WI38 (cell line): ENCODE results near the gene BIRC2.

ENCODE experiments used
- H3K4me3 ChIP-seq: 2 replicates; pipeline ENCODE4 v1.5.1; 2011; ENCODE audit warnings: low read depth, mild to moderate bottlenecking, control low read depth, low read length
- TF ChIP-seq, protein P1 (sequence below): IDR thresholded peaks from 2 replicates; pipeline ENCODE4 v1.5.1; 2012; ENCODE audit warnings: low read depth, mild to moderate bottlenecking, control low read depth, low read length

Gene BIRC2

DNA sequence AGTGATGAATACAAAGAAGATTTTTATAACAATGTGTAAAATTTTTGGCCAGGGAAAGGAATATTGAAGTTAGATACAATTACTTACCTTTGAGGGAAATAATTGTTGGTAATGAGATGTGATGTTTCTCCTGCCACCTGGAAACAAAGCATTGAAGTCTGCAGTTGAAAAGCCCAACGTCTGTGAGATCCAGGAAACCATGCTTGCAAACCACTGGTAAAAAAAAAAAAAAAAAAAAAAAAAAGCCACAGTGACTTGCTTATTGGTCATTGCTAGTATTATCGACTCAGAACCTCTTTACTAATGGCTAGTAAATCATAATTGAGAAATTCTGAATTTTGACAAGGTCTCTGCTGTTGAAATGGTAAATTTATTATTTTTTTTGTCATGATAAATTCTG is 24.5 kb upstream of the BIRC2 start:
- TF ChIP-seq, protein P1, sequence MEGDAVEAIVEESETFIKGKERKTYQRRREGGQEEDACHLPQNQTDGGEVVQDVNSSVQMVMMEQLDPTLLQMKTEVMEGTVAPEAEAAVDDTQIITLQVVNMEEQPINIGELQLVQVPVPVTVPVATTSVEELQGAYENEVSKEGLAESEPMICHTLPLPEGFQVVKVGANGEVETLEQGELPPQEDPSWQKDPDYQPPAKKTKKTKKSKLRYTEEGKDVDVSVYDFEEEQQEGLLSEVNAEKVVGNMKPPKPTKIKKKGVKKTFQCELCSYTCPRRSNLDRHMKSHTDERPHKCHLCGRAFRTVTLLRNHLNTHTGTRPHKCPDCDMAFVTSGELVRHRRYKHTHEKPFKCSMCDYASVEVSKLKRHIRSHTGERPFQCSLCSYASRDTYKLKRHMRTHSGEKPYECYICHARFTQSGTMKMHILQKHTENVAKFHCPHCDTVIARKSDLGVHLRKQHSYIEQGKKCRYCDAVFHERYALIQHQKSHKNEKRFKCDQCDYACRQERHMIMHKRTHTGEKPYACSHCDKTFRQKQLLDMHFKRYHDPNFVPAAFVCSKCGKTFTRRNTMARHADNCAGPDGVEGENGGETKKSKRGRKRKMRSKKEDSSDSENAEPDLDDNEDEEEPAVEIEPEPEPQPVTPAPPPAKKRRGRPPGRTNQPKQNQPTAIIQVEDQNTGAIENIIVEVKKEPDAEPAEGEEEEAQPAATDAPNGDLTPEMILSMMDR, result no peak
- no peak overlapping the region for H3K4me3 ChIP-seq

DNA sequence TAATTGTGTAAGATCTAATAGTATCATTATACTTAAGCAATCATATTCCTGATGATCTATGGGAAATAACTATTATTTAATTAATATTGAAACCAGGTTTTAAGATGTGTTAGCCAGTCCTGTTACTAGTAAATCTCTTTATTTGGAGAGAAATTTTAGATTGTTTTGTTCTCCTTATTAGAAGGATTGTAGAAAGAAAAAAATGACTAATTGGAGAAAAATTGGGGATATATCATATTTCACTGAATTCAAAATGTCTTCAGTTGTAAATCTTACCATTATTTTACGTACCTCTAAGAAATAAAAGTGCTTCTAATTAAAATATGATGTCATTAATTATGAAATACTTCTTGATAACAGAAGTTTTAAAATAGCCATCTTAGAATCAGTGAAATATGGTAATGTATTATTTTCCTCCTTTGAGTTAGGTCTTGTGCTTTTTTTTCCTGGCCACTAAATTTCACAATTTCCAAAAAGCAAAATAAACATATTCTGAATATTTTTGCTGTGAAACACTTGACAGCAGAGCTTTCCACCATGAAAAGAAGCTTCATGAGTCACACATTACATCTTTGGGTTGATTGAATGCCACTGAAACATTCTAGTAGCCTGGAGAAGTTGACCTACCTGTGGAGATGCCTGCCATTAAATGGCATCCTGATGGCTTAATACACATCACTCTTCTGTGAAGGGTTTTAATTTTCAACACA is 23.3 kb upstream of the BIRC2 start:
- H3K4me3 ChIP-seq, result no peak overlapping the region
- TF ChIP-seq, protein P1, result no peak

DNA sequence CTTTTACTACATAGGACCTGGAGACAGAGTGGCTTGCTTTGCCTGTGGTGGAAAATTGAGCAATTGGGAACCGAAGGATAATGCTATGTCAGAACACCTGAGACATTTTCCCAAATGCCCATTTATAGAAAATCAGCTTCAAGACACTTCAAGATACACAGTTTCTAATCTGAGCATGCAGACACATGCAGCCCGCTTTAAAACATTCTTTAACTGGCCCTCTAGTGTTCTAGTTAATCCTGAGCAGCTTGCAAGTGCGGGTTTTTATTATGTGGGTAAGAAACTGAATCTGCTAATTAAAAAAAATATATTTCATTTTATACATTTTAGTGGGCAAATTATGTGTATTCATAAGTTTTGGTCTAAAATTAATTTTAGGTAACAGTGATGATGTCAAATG is 21.9 kb upstream of the BIRC2 start:
- TF ChIP-seq, protein P1, result no peak
- H3K4me3 ChIP-seq, result no peak overlapping the region

DNA sequence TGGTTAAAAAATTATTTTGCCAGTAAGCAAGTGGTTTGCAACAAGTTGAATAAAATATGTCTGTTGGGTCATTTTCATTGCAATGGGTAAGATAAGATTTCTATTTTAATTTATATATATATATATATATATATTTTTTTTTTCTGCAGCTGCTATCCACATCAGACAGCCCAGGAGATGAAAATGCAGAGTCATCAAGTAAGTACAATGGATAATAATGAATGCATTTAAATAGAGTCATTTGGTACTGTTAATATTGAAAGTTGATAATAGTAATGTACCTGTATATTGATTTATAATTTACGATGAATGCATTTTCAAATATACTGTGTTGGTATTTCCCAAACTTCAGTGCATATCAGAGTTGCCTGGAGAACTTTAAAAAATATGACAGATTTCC is 18.3 kb upstream of the BIRC2 start:
- H3K4me3 ChIP-seq, result no peak overlapping the region
- TF ChIP-seq, protein P1, result no peak

DNA sequence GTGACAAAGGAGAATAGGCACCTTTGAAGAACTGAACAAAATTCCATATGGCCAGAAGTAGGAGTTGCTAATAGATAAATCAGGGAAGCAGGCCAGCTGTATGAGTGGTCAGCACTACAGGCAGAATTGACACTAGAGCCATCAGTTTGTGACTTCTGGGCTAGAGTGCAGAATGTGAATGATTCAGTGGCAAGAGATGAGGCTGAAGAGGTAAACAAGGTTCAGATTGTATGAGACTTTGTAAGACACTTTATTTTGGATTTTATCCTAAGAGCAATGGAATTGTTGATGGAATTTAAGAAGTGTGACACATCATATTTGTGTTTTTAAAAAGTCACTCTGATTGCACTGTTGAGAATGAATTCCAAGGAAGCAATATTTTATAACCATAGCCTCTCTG is 16.8 kb upstream of the BIRC2 start:
- no peak overlapping the region for H3K4me3 ChIP-seq
- TF ChIP-seq, protein P1, result no peak

DNA sequence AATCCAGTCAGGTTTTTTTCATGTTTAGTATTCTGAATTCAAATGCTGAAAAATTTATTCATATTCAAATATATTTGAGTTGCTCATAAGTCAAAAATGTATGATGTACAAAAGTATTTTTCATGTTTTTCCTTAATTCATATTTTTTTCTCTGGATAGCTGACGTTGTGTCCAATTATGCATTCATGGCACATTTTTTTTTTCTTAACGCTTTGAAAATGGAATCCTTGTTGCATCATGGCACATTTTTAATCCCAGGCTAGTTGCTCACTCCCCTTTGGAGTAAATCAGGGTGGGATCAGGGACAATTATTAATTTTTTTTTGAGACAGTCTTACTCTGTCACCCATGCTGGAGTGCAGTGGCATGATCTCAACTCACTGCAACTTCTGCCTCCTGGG is 15.7 kb upstream of the BIRC2 start:
- H3K4me3 ChIP-seq, result no peak overlapping the region
- TF ChIP-seq, protein P1, result no peak

DNA sequence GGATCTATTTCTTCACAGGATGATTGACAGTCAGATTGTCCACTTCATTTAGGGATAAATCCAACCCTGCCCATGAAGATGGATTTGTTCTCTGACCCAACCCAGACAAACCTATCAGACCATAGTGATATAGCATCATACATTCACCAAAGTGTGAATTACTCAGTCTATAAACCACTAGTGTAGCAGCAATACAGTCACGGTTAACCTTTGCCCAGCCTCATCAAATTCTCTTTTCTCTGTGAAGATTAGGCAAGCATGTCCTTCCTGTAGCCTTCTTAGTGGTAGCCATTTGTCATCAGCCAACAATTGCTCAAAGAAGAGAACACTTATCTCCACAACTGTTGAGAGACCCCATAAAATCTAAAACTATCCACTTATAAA is 14.4 kb upstream of the BIRC2 start:
- TF ChIP-seq, protein P1, result no peak
- H3K4me3 ChIP-seq, result no peak overlapping the region
